CD14-positive monocyte (primary cell): ENCODE results near the gene DTX1. TPM values are rescaled to one million over a fixed set of nuclear protein-coding genes. Genes with fewer than 3 reads are reported as not detected.

Source experiments
- DNase-seq, 3 donors: peaks; one replicate each; pipeline ENCODE4 v3.0.0-alpha.2; 2011 to 2022
- H2AFZ ChIP-seq: 2 replicates; pipeline ENCODE4 v1.6.0; 2012; ENCODE audit warnings: mild to moderate bottlenecking, low read depth, low read length, inconsistent platforms; ENCODE audit not compliant: insufficient read depth, poor library complexity, severe bottlenecking
- H3K27ac ChIP-seq, 2 donors: 1 replicate in 1 of 2; 2 replicates in 1 of 2; pipeline ENCODE4 v1.5.1; 2012 to 2013; ENCODE audit warnings: low read length in 2 of 2, control low read depth in 1 of 2, inconsistent platforms in 1 of 2, low read depth in 1 of 2, mild to moderate bottlenecking in 1 of 2
- H3K27me3 ChIP-seq, 2 donors: one replicate each; pipeline versions ENCODE4 v1.6.0 to v1.6.1; 2011 to 2013; ENCODE audit warnings: low read length in 2 of 2; ENCODE audit not compliant: control insufficient read depth in 2 of 2, insufficient read depth in 2 of 2
- H3K36me3 ChIP-seq, 2 donors: replicated peaks in 1 of 2; 1 replicate in 1 of 2; 2 replicates in 1 of 2; pipeline versions ENCODE4 v1.5.1 to v1.6.1; 2012 to 2013; ENCODE audit warnings: low read length in 2 of 2, control low read depth in 1 of 2, inconsistent platforms in 1 of 2, mild to moderate bottlenecking in 1 of 2; ENCODE audit not compliant: insufficient read depth in 2 of 2, control insufficient read depth in 1 of 2
- H3K4me1 ChIP-seq, 2 donors: 1 replicate in 1 of 2; 2 replicates in 1 of 2; pipeline versions ENCODE4 v1.5.1 to v1.6.1; 2012 to 2013; ENCODE audit warnings: low read length in 2 of 2, control low read depth in 1 of 2, inconsistent platforms in 1 of 2, mild to moderate bottlenecking in 1 of 2, moderate library complexity in 1 of 2; ENCODE audit not compliant: insufficient read depth in 2 of 2, control insufficient read depth in 1 of 2
- H3K4me2 ChIP-seq: replicated peaks from 2 replicates; pipeline ENCODE3; 2012; ENCODE audit warnings: low read length, moderate library complexity, mild to moderate bottlenecking; ENCODE audit not compliant: poor library complexity, severe bottlenecking; ENCODE audit errors: extremely low read depth
- H3K4me3 ChIP-seq, 3 experiments: fragments of 200-600 bp in 1 of 3; sonication (generic) in 1 of 3; replicated peaks in 1 of 3; 1 replicate in 2 of 3; 2 replicates in 1 of 3; pipeline ENCODE4 v1.5.1; 2011 to 2013; ENCODE audit warnings: low read length in 3 of 3, mild to moderate bottlenecking in 3 of 3, control low read depth in 2 of 3, low read depth in 2 of 3, inconsistent platforms in 1 of 3, moderate library complexity in 1 of 3
- H3K79me2 ChIP-seq: 2 replicates; pipeline ENCODE4 v1.6.0; 2012; ENCODE audit warnings: mild to moderate bottlenecking, control low read depth, inconsistent platforms, low read length, moderate library complexity; ENCODE audit not compliant: insufficient read depth
- H3K9ac ChIP-seq: 2 replicates; pipeline ENCODE4 v1.6.0; 2017; ENCODE audit warnings: low read length, mild to moderate bottlenecking; ENCODE audit not compliant: insufficient read depth, poor library complexity, severe bottlenecking
- H3K9me3 ChIP-seq, 2 donors: replicated peaks in 1 of 2; 1 replicate in 1 of 2; 2 replicates in 1 of 2; pipeline versions ENCODE4 v1.5.1 to v1.6.1; 2012 to 2013; ENCODE audit warnings: low read length in 2 of 2, control low read depth in 1 of 2; ENCODE audit not compliant: control insufficient read depth in 1 of 2, insufficient read depth in 1 of 2
- H4K20me1 ChIP-seq: 2 replicates; pipeline ENCODE4 v1.6.0; 2012; ENCODE audit warnings: mild to moderate bottlenecking, low read length, control low read depth, moderate library complexity; ENCODE audit not compliant: insufficient read depth
- H3K27ac Mint-ChIP-seq, 7 donors: one replicate each; pipeline ENCODE4 v1.8.0; 2020; ENCODE audit warnings: mild to moderate bottlenecking in 7 of 7, mixed read lengths in 7 of 7, moderate library complexity in 6 of 7, inconsistent platforms in 2 of 7
- H3K27me3 Mint-ChIP-seq, 3 donors: one replicate each; pipeline ENCODE4 v1.8.0; 2021 to 2022; ENCODE audit warnings: low read depth in 3 of 3, mild to moderate bottlenecking in 3 of 3, mixed read lengths in 3 of 3, moderate library complexity in 3 of 3, inconsistent platforms in 1 of 3
- H3K36me3 Mint-ChIP-seq, 2 donors: one replicate each; pipeline ENCODE4 v1.8.0; 2020; ENCODE audit warnings: mixed read lengths in 2 of 2, inconsistent platforms in 1 of 2, mild to moderate bottlenecking in 1 of 2
- H3K4me1 Mint-ChIP-seq: one replicate; pipeline ENCODE4 v1.8.0; 2020; ENCODE audit warnings: mild to moderate bottlenecking, mixed read lengths
- H3K4me3 Mint-ChIP-seq, 2 donors: one replicate each; pipeline ENCODE4 v1.8.0; 2020; ENCODE audit warnings: mild to moderate bottlenecking in 2 of 2, mixed read lengths in 2 of 2, moderate library complexity in 1 of 2
- H3K9me3 Mint-ChIP-seq, 7 donors: one replicate each; pipeline ENCODE4 v1.8.0; 2020 to 2022; ENCODE audit warnings: mixed read lengths in 7 of 7, mild to moderate bottlenecking in 6 of 7, moderate library complexity in 6 of 7, inconsistent platforms in 2 of 7
- CTCF ChIP-seq: fragments of 200-600 bp; IDR thresholded peaks from one replicate; pipeline ENCODE4 v1.8.0; 2022; ENCODE audit warnings: antibody characterized with exemption, mild to moderate bottlenecking
- WGBS: methylation state at CpG from one replicate; pipeline ENCODE4 v1.1.5; 2013; ENCODE audit warnings: missing lambda C conversion rate; ENCODE audit not compliant: insufficient coverage; 5-methylcytosine and 5-hydroxymethylcytosine counted together
- intact Hi-C, 2 donors: fragments of 100-400 bp; cut with micrococcal nuclease; formaldehyde crosslinking; loops; one replicate each; pipeline versions ENCODE4 v1.15.0 to v1.15.1; 2023
- polyA plus RNA-seq, 3 donors: library from polyadenylated mRNA; depleted of rRNA in 1 of 3; unstranded in 2 of 3; stranded (reverse) in 1 of 3; fragments of 300-500 nt in 2 of 3; fragments of >200 nt in 1 of 3; fragmentation: Illumina TruSeq in 2 of 3; gene quantifications; 1 replicate in 2 of 3; 2 replicates in 1 of 3; pipeline ENCODE4 v1.2.3, GENCODE V29; 2012 to 2021

DTX1 gene
- polyA plus RNA-seq, 3 donors = 0.04 TPM; not detected in 1

GRCh38 chr12:113087193-113087592 lies 30.7 kb downstream of the DTX1 start:
- peaks cover 2 to 17% of the 10 kb centered on the region in 2 donors for H3K27me3 ChIP-seq
- no peaks in the 10 kb centered on the region for H3K9me3 ChIP-seq
- Mint-ChIP-seq H3K4me3 (no peak overlapping the region), H3K9me3 (peaks cover 0 to 5% (median 0%) of the 10 kb centered on the region in 7 donors), H3K36me3 (no peaks in the 10 kb centered on the region), H3K27ac (peak overlapping the region in 1 of 7 donors; percentile 34), H3K4me1 (peaks cover 7% of the 10 kb centered on the region), H3K27me3 (peaks cover 15 to 39% (median 21%) of the 10 kb centered on the region in 3 donors)
- H3K36me3 ChIP-seq = no peaks in the 10 kb centered on the region
- WGBS = 32% methylated on average over 4 of the region's 5 CpGs
- intact Hi-C loops = no loop called here
- H3K79me2 ChIP-seq = no peaks in the 10 kb centered on the region
- no peak for TF ChIP-seq CTCF
- DNase-seq = no peak
- no peak overlapping the region for H3K27ac ChIP-seq
- no peak overlapping the region for H3K4me2 ChIP-seq
- no peak overlapping the region for H3K4me3 ChIP-seq
- H2AFZ ChIP-seq = no peak overlapping the region
- H3K9ac ChIP-seq = no peak overlapping the region
- H3K4me1 ChIP-seq = no peaks in the 10 kb centered on the region
- H4K20me1 ChIP-seq = no peaks in the 10 kb centered on the region

GRCh38 chr12:113088037-113088436 lies 31.5 kb downstream of the DTX1 start:
- Histone ChIP-seq H3K79me2 (no peaks in the 10 kb centered on the region), H3K27me3 (peaks cover 2 to 26% of the 10 kb centered on the region in 2 donors), H3K9me3 (no peaks in the 10 kb centered on the region), H3K4me3 (no peak overlapping the region), H4K20me1 (no peaks in the 10 kb centered on the region), H3K9ac (no peak overlapping the region), H3K4me2 (no peak overlapping the region), H3K4me1 (no peaks in the 10 kb centered on the region), H3K36me3 (no peaks in the 10 kb centered on the region), H3K27ac (no peak overlapping the region), H2AFZ (no peak overlapping the region)
- Mint-ChIP-seq H3K9me3 (peaks cover 0 to 5% (median 0%) of the 10 kb centered on the region in 7 donors), H3K27me3 (peaks cover 19 to 45% (median 30%) of the 10 kb centered on the region in 3 donors), H3K36me3 (no peaks in the 10 kb centered on the region), H3K27ac (no peak overlapping the region), H3K4me3 (no peak overlapping the region), H3K4me1 (peaks cover 11% of the 10 kb centered on the region)
- TF ChIP-seq CTCF = no peak
- WGBS = 90% methylated on average over 3 of the region's 3 CpGs
- intact Hi-C loops = no loop called here
- no peak for DNase-seq
